ENCODE results near the gene ADRA2A. TPM values are rescaled to one million over a fixed set of nuclear protein-coding genes. Genes with fewer than 3 reads are reported as not detected.

ADRA2A gene
- total RNA-seq, 2 donors from 2014 or later = 6.5 to 6.9 TPM

DNA sequence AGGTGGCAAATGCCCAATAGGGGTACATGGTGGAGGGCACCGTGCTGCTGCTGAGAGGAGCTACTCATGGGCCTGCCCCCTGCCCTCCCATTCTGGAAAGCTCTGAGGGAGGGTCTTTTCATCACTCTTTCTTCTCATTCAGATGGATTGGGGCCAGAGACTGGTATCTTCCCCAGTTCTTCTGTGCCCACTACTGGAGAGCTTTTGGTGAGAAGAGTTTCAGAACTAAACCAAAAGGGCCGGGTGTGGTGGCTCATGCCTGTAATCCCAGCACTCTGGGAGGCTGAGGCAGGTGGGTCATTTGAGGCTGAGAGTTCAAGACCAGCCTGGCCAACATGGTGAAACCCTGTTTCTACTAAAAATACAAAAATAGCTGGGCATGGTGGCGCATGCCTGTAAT lies 12.5 kb downstream of the ADRA2A start:
- Histone ChIP-seq H3K27ac (no peak overlapping the region), H3K9me3 (no peaks in the 10 kb centered on the region), H3K4me1 (ENCODE audit: control insufficient read depth in 1 of 2, low read depth in 2 of 2) (no peaks in the 10 kb centered on the region), H3K4me3 (no peak overlapping the region), H3K27me3 (replicated peaks; ENCODE audit: insufficient read depth) (no peaks in the 10 kb centered on the region), H3K36me3 (no peaks in the 10 kb centered on the region)
- ATAC-seq (ENCODE audit: insufficient number of reproducible peaks, low FRiP score, low read depth) (no peak), DNase-seq (ENCODE audit: low spot score) (no peak)
- TF ChIP-seq CTCF (IDR thresholded peaks at IDR 0.05) = no peak

DNA sequence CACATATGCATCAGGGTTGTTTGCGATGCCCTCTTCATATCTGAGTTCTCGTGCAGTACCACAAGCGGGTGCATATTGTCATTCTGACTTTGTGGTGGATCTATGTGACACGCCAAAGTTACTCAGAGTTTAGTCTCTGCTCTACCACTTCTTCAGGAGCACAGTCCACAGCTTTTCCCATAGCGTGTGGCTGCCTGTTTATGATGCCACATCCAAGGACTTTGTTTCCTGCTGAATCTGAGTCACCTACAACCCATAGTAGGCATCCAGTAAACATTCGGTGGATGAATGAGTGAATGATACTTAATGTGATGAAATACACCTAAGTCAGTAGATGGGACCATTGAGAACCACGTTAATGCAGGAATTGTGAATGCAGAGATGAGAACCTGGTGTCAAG lies 15.0 kb downstream of the ADRA2A start:
- Histone ChIP-seq H3K4me1 (ENCODE audit: control insufficient read depth in 1 of 2, low read depth in 2 of 2) (no peaks in the 10 kb centered on the region), H3K4me3 (no peak overlapping the region), H3K9me3 (no peaks in the 10 kb centered on the region), H3K27me3 (replicated peaks; ENCODE audit: insufficient read depth) (no peaks in the 10 kb centered on the region), H3K36me3 (no peaks in the 10 kb centered on the region), H3K27ac (no peak overlapping the region)
- ATAC-seq (ENCODE audit: insufficient number of reproducible peaks, low FRiP score, low read depth) = no peak
- no peak for TF ChIP-seq CTCF (IDR thresholded peaks at IDR 0.05)
- DNase-seq (ENCODE audit: low spot score) = no peak

- Histone ChIP-seq H3K27ac (no peak overlapping the region), H3K36me3 (no peaks in the 10 kb centered on the region), H3K9me3 (no peaks in the 10 kb centered on the region), H3K27me3 (replicated peaks; ENCODE audit: insufficient read depth) (no peaks in the 10 kb centered on the region), H3K4me1 (ENCODE audit: control insufficient read depth in 1 of 2, low read depth in 2 of 2) (no peaks in the 10 kb centered on the region), H3K4me3 (no peak overlapping the region)
- no peak for ATAC-seq (ENCODE audit: insufficient number of reproducible peaks, low FRiP score, low read depth)
- TF ChIP-seq CTCF (IDR thresholded peaks at IDR 0.05) = no peak
- no peak for DNase-seq (ENCODE audit: low spot score)
These were observed 17.0 kb downstream of the ADRA2A start for GRCh38 chr10:111093741-111094380.

GRCh38 chr10:111098679-111099437 lies 22.0 kb downstream of the ADRA2A start:
- Histone ChIP-seq H3K27me3 (replicated peaks; ENCODE audit: insufficient read depth) (no peaks in the 10 kb centered on the region), H3K36me3 (no peaks in the 10 kb centered on the region), H3K9me3 (no peaks in the 10 kb centered on the region), H3K4me1 (ENCODE audit: control insufficient read depth in 1 of 2, low read depth in 2 of 2) (no peaks in the 10 kb centered on the region), H3K4me3 (no peak overlapping the region), H3K27ac (no peak overlapping the region)
- DNase-seq (ENCODE audit: low spot score) = no peak
- TF ChIP-seq CTCF (IDR thresholded peaks at IDR 0.05) = no peak
- ATAC-seq (ENCODE audit: insufficient number of reproducible peaks, low FRiP score, low read depth) = no peak

- Histone ChIP-seq H3K4me3 (no peak overlapping the region), H3K36me3 (no peaks in the 10 kb centered on the region), H3K27me3 (replicated peaks; ENCODE audit: insufficient read depth) (no peaks in the 10 kb centered on the region), H3K9me3 (no peaks in the 10 kb centered on the region), H3K27ac (no peak overlapping the region), H3K4me1 (ENCODE audit: control insufficient read depth in 1 of 2, low read depth in 2 of 2) (no peaks in the 10 kb centered on the region)
- ATAC-seq (ENCODE audit: insufficient number of reproducible peaks, low FRiP score, low read depth) = no peak
- no peak for TF ChIP-seq CTCF (IDR thresholded peaks at IDR 0.05)
- DNase-seq (ENCODE audit: low spot score) = no peak
These were observed 23.4 kb downstream of the ADRA2A start for GRCh38 chr10:111100198-111100597.
